Measurements from ENCODE around the gene GIT2.
A peak's percentile ranks its signal among the peaks of the same experiment; 100 is the strongest.

Gene GIT2

DNA sequence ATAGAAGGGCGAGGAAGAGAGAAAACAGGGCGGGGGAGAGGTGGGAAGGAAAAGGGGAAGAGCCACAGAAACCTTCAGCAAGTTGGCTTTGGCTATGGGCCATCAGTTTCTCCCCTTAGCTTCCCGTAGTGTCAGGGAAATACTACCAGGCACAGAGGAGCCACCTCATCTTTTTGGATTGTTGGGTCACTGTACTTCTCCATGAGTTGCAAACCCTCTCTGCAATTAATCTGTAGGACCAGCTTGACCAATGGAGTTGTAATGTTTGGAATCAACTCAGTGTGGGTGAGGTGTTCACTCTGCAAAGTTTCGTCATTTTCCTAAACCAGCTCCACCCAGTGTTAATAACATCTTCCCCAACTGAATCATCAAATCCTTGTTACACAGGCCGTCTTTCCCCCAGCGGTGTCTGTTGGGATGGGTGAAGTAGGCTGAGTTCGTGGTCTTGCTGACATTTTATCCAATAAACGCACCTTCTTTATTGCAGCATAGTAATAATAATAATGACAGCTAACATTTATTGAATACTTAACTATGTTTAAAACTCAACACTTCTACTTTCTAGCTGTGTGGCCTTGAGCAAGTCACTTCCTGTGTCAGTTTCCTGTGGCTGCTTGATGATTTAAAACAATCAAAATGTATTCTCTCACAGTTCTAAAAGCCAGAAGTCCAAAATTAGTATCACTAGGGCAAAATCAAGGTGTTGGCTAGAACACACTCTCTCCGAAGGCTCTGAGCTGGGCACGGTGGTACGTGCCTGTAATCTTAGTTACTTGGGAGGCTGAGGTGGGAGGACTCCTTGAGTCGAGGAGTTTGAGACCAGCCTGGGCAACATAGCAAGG lies 107.8 kb downstream of the GIT2 start:
- no peak for DNase-seq (ENCODE audit: low read depth)

DNA sequence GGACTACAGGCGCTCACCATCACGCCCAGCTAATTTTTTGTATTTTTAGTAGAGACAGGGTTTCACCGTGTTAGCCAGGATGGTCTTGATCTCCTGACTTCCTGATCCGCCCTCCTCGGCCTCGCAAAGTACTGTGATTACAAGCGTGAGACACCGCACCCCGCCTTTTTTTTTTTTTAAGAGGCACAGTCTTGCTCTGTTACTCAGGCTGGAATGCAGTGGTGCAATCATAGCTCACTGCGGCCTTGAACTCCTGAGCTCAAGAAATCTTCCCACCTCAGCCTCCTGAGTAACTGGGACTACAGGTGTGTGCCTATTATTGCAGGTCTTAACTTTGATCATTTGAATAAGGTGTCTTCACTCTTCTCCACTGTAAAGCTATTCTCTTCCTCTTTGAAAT lies 110.6 kb downstream of the GIT2 start:
- no peak for DNase-seq (ENCODE audit: low read depth)

DNA sequence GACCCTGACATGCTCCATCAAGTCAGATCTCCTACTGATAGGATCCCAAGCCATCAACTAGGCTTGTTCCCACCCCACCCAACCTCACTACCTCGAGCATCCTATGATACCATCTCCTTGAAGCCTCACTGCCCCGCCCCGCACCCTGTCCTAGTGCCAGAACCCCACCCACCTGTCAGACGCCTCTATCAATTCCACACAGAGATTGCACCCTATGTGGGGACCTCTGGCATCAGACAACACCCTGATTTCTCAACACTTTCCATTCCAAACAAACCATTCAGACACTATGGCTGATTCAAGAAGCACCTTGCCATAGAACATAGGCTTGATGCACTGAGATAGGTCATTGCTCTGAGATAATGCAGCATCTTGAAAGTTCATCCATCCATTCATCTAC lies 112.7 kb downstream of the GIT2 start:
- DNase-seq (ENCODE audit: low read depth): no peak

DNA sequence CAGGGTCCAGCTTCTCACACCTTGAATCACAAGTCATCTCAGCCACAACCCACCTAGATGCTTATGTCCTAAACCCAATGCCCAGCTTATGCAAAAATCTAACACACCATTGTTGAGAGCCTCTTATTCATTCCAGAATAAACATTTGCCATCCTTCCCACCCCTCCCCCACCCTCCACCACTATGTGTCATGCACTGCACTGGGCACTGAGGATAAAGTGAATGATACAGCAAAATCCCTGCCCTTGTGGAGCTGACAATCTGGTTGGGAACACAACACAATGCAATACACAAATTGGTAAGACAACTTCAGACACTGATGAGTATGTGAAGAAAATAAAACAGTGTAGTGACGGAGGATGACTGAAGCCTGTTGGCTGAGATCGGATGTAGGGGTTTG lies 114.4 kb downstream of the GIT2 start:
- DNase-seq (ENCODE audit: low read depth): no peak

DNA sequence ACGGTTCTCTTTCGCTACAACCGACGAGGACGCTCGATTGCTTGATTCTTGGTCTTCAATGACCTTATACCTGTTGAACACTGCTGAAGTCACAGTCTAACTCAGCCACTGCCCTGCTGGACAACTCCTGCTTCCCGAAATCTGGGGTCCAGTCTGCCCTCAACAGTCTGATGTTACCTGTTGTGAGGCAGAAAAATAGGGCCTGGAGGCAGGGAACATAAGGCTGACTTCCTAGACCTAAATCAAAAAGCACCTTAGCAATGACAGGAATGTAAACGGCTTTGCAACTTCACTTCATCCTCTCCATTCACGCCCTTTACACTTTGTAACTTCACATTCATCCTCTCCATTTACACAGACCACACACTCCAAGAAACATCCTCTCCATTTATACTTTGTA lies 115.2 kb downstream of the GIT2 start:
- no peak for DNase-seq (ENCODE audit: low read depth)

DNA sequence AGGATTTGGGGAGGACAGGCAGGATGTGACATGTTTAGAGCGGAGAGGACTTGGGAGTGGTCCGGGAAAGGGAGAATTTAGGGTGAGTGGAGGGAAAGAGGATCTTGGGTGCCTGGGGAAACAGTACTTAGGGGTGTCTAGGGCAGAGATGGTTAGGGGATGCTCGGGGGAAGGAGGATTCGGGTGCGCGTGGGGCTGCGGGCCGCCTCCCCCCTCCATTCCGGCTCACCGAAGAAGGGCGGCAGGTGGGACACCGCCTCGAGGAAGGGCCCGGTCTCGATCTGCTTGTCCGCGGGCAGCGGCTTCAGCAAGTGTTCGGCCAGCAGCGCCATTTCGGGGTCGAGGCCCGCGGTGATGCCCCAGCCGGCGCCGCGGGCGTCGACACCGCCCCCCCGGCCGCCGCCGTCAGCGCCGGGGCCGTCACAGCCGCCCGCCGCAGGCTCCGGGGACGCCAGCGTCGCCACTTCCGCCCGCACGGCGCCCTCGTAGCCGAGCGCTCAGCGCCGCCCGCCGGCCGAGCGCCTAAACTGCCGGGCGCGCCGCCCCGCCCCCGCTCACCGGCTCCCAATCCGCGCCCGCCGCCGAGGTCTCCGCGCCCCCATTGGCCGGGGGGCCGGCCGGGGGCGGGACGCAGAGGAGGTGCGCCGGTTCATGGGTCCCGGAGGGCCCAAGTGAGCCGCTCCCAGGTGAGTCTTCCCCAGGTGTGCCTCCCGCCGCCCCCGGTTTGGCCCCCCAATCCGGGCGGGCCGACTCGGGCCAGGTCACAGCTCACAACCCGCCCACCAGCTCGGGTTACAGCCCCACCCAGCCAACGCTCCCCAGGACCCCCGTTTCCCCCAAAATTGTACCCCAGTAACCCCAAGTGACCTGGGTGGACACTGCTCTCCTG lies 115.9 kb downstream of the GIT2 start, which contains the start of gene GLTP:
TSS of gene GLTP (minus strand) at position 499 of the 889 bp plus-strand sequence. CDS start at position 332, 167 bp downstream.
- DNase-seq (ENCODE audit: low read depth): peak; percentile 82
